Naive thymus-derived CD4-positive, alpha-beta T cell (primary cell): ENCODE results near the gene NGDN. TPM values are rescaled to one million over a fixed set of nuclear protein-coding genes. Genes with fewer than 3 reads are reported as not detected.

ENCODE experiments used
- ATAC-seq: fragments of 150-1000 bp; cut with Tn5 transposase; 2 replicates; pipeline ENCODE4 v1.10.0; 2021; ENCODE audit warnings: mild to moderate bottlenecking, moderate library complexity
- CTCF ChIA-PET: fragments of 350-600 bp; sonication (Branson Sonifier 250); formaldehyde crosslinking; loops from one replicate; lab custom pipeline; 2021; ENCODE audit warnings: antibody characterized with exemption; lab: Charles Lee
- POLR2A ChIA-PET: fragments of 350-600 bp; sonication (Branson Sonifier 250); formaldehyde crosslinking; loops from one replicate; lab custom pipeline; 2021; ENCODE audit warnings: antibody characterized with exemption, inconsistent platforms; lab: Charles Lee
- DNase-seq, 9 donors: peaks; one replicate each; pipeline versions ENCODE4 v3.0.0 to v3.0.0-alpha.2; 2020 to 2022; ENCODE audit warnings: mixed read lengths in 1 of 9
- H3K27ac ChIP-seq: one replicate; pipeline ENCODE4 v1.7.0; 2013; ENCODE audit warnings: mild to moderate bottlenecking, low read depth, low read length, moderate library complexity
- H3K27me3 ChIP-seq, 2 donors: one replicate each; pipeline ENCODE4 v1.7.0; 2013; ENCODE audit warnings: low read length in 2 of 2, mild to moderate bottlenecking in 2 of 2, moderate library complexity in 2 of 2; ENCODE audit not compliant: control insufficient read depth in 2 of 2, insufficient read depth in 2 of 2
- H3K36me3 ChIP-seq, 3 experiments: 1 replicate in 2 of 3; 2 replicates in 1 of 3; pipeline ENCODE4 v1.7.0; 2013; ENCODE audit warnings: low read length in 3 of 3, mild to moderate bottlenecking in 3 of 3, moderate library complexity in 1 of 3; ENCODE audit not compliant: insufficient read depth in 3 of 3, control insufficient read depth in 2 of 3
- H3K4me1 ChIP-seq, 2 donors: one replicate each; pipeline ENCODE4 v1.7.0; 2013; ENCODE audit warnings: low read length in 2 of 2, mild to moderate bottlenecking in 2 of 2, moderate library complexity in 1 of 2; ENCODE audit not compliant: control insufficient read depth in 2 of 2, insufficient read depth in 2 of 2
- H3K4me3 ChIP-seq: 2 replicates; pipeline ENCODE4 v1.7.0; 2013; ENCODE audit warnings: mild to moderate bottlenecking, low read length
- H3K9me3 ChIP-seq, 3 experiments: 1 replicate in 2 of 3; 2 replicates in 1 of 3; pipeline ENCODE4 v1.7.0; 2013; ENCODE audit warnings: low read length in 3 of 3; ENCODE audit not compliant: control insufficient read depth in 2 of 3
- H3K27ac Mint-ChIP-seq, 9 donors: one replicate each; pipeline ENCODE4 v1.8.0; 2020 to 2022; ENCODE audit warnings: mixed read lengths in 9 of 9, mild to moderate bottlenecking in 8 of 9, moderate library complexity in 5 of 9, inconsistent platforms in 2 of 9
- H3K27me3 Mint-ChIP-seq, 5 donors: one replicate each; pipeline ENCODE4 v1.8.0; 2021 to 2022; ENCODE audit warnings: mixed read lengths in 5 of 5, mild to moderate bottlenecking in 1 of 5
- H3K36me3 Mint-ChIP-seq, 5 donors: one replicate each; pipeline ENCODE4 v1.8.0; 2020 to 2022; ENCODE audit warnings: mixed read lengths in 5 of 5, mild to moderate bottlenecking in 3 of 5, inconsistent platforms in 1 of 5
- H3K4me1 Mint-ChIP-seq, 7 donors: one replicate each; pipeline ENCODE4 v1.8.0; 2020 to 2022; ENCODE audit warnings: mixed read lengths in 7 of 7, mild to moderate bottlenecking in 3 of 7, inconsistent platforms in 1 of 7
- H3K4me3 Mint-ChIP-seq, 10 donors: one replicate each; pipeline ENCODE4 v1.8.0; 2020 to 2022; ENCODE audit warnings: mild to moderate bottlenecking in 10 of 10, mixed read lengths in 10 of 10, moderate library complexity in 6 of 10, inconsistent platforms in 2 of 10
- H3K9me3 Mint-ChIP-seq, 11 donors: one replicate each; pipeline ENCODE4 v1.8.0; 2020 to 2022; ENCODE audit warnings: mixed read lengths in 11 of 11, mild to moderate bottlenecking in 4 of 11, inconsistent platforms in 1 of 11, moderate library complexity in 1 of 11
- intact Hi-C, 2 donors: fragments of 100-400 bp; cut with micrococcal nuclease; formaldehyde crosslinking; loops; one replicate each; pipeline ENCODE4 v1.15.1; 2023
- polyA plus RNA-seq, 2 donors: library from polyadenylated mRNA; unstranded; fragments of 300-500 nt; fragmentation: Illumina TruSeq; gene quantifications; one replicate each; pipeline ENCODE4 v1.2.3, GENCODE V29; 2021
- total RNA-seq, 6 experiments: library from RNA in 5 of 6; stranded (reverse) in 5 of 6; gene quantifications; 1 replicate in 5 of 6; 2 replicates in 1 of 6; pipeline ENCODE4 v1.2.3 and lab custom pipeline; 2021 to 2026

The NGDN gene
- total and polyA plus RNA-seq, 7 experiments from 2014 or later: 52.9 to 152 (median 93.9) TPM

DNA sequence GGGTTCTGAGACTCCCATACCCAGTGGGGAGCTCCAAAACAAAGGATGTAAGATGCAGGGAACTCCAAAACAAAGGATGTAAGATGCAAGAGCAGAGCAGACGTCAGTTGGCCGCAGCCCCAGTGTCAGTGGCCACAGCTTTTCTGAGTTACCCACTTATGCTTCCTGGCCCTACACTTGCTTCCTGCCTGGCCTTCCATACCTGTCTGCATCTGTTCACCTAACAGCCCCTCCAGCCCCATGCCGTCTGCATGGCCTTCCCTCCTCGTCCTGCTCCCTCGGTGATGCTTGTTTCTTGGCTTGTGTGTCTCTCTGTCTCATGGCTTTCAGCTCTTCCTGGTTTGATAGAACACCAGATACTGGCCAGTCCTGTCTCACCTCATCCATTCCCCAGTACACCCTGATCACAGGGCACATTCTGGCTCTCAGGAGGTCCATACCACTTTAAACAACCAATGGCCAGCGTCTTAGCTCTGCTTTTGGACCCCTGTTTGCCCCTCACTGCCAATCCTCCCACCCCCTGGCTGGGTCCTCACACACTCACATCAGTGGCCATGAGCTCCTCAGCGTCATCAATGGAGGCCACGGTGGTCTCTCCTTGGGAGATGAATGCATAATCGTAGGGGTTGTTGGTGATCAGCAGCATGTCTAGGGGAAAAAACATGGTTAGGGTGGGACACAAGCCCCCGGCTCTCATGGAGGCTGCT lies 39.3 kb upstream of the NGDN start:
- no peaks in the 10 kb centered on the region for H3K27me3 ChIP-seq
- no peaks in the 10 kb centered on the region for H3K4me1 ChIP-seq
- ATAC-seq (no peak), DNase-seq (no peak)
- H3K27ac ChIP-seq: no peak overlapping the region
- no peaks in the 10 kb centered on the region for H3K36me3 Mint-ChIP-seq
- ChIA-PET POLR2A (no interaction called here), CTCF (no interaction called here)
- H3K9me3 ChIP-seq: no peaks in the 10 kb centered on the region
- peaks cover 0 to 11% (median 2%) of the 10 kb centered on the region in 5 donors for H3K27me3 Mint-ChIP-seq
- H3K4me3 ChIP-seq: no peak overlapping the region
- peaks cover 0 to 3% (median 0%) of the 10 kb centered on the region in 11 donors for H3K9me3 Mint-ChIP-seq
- no peak overlapping the region for H3K4me3 Mint-ChIP-seq
- intact Hi-C loops: no loop called here
- no peaks in the 10 kb centered on the region for H3K4me1 Mint-ChIP-seq
- H3K27ac Mint-ChIP-seq: no peak overlapping the region
- no peaks in the 10 kb centered on the region for H3K36me3 ChIP-seq

DNA sequence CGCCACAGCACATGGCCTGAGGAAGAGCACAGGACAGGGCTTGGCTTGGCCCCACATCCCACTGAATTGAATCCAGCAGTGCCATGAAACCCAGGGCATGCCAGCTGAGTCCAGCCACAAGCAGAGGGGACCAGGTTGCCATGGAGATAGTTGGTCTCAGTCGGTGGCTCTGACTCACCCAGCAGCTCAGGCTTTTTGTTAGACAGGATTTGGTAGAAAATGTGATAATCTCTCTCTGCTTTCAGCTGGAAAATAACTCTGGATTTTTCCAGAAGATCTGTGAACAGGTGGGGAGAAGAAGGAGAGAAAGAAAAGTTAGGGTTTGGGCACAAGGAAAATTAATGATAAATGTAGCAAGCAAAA lies 38.8 kb upstream of the NGDN start:
- Histone ChIP-seq H3K9me3 (no peaks in the 10 kb centered on the region), H3K27ac (no peak overlapping the region), H3K36me3 (no peaks in the 10 kb centered on the region), H3K4me1 (no peaks in the 10 kb centered on the region), H3K4me3 (no peak overlapping the region), H3K27me3 (no peaks in the 10 kb centered on the region)
- intact Hi-C loops: no loop called here
- no peak for DNase-seq
- Mint-ChIP-seq H3K4me1 (no peaks in the 10 kb centered on the region), H3K4me3 (no peak overlapping the region), H3K9me3 (peaks cover 0 to 3% (median 0%) of the 10 kb centered on the region in 11 donors), H3K27ac (no peak overlapping the region), H3K36me3 (no peaks in the 10 kb centered on the region), H3K27me3 (peaks cover 0 to 11% (median 3%) of the 10 kb centered on the region in 5 donors)
- ATAC-seq: no peak
- POLR2A ChIA-PET: no interaction called here
- CTCF ChIA-PET: no interaction called here

DNA sequence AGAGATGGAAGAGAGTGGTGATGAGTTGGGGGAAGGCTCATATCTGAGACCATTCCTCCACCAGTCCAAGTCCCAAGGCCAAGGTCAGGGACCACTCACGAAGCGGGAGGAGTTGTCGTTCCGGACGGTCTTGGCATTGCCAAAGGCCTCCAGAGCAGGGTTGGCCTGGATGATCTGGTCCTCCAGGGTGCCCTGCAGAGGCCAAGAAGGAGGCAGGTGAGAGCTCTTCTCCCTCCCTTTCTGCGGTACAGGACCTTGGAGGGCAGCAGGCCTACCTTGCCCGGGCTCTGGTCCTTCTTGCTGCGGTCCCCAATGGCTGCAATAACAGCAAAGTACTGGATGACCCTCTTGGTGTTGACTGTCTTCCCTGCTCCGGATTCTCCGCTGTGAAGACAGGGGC lies 38.0 kb upstream of the NGDN start:
- Mint-ChIP-seq H3K9me3 (peaks cover 0 to 3% (median 0%) of the 10 kb centered on the region in 11 donors), H3K4me3 (no peak overlapping the region), H3K27me3 (peaks cover 0 to 11% (median 3%) of the 10 kb centered on the region in 5 donors), H3K27ac (no peak overlapping the region), H3K36me3 (no peaks in the 10 kb centered on the region), H3K4me1 (no peaks in the 10 kb centered on the region)
- no peaks in the 10 kb centered on the region for H3K36me3 ChIP-seq
- no peaks in the 10 kb centered on the region for H3K9me3 ChIP-seq
- intact Hi-C loops: no loop called here
- DNase-seq (no peak), ATAC-seq (no peak)
- H3K27ac ChIP-seq: no peak overlapping the region
- H3K4me3 ChIP-seq: no peak overlapping the region
- CTCF ChIA-PET: no interaction called here
- no peaks in the 10 kb centered on the region for H3K27me3 ChIP-seq
- POLR2A ChIA-PET: no interaction called here
- no peaks in the 10 kb centered on the region for H3K4me1 ChIP-seq

GRCh38 chr14:23432102-23432925 lies 37.2 kb upstream of the NGDN start:
- Mint-ChIP-seq H3K27me3 (peaks cover 0 to 11% (median 3%) of the 10 kb centered on the region in 5 donors), H3K27ac (no peak overlapping the region), H3K4me3 (no peak overlapping the region), H3K36me3 (no peaks in the 10 kb centered on the region), H3K9me3 (peaks cover 0 to 3% (median 0%) of the 10 kb centered on the region in 11 donors), H3K4me1 (no peaks in the 10 kb centered on the region)
- no peaks in the 10 kb centered on the region for H3K36me3 ChIP-seq
- H3K27ac ChIP-seq: no peak overlapping the region
- ChIA-PET CTCF (no interaction called here), POLR2A (no interaction called here)
- intact Hi-C loops: no loop called here
- H3K4me3 ChIP-seq: no peak overlapping the region
- no peak for ATAC-seq
- DNase-seq: no peak
- no peaks in the 10 kb centered on the region for H3K27me3 ChIP-seq
- no peaks in the 10 kb centered on the region for H3K4me1 ChIP-seq
- no peaks in the 10 kb centered on the region for H3K9me3 ChIP-seq

DNA sequence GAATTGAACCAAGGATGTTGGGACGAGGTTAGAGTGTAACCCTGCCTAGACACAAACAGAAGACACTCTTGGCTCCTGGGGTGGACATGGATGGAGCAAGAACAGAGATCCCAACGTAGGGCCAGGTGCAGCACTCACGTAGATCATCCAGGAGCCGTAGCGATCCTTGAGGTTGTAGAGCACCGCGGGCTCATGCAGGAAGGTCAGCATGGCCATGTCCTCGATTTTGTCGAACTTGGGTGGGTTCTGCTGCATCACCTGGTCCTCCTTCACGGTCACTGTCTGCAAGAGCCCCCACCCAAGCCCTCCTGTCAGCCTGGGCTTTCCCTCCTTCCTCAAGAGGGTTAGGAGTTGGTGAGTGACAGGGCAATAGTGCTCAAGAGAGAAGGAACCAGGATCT lies 36.6 kb upstream of the NGDN start:
- H3K27ac ChIP-seq: no peak overlapping the region
- no peak for DNase-seq
- peaks cover 0 to 11% (median 3%) of the 10 kb centered on the region in 5 donors for H3K27me3 Mint-ChIP-seq
- CTCF ChIA-PET: no interaction called here
- no peaks in the 10 kb centered on the region for H3K9me3 ChIP-seq
- no peak overlapping the region for H3K27ac Mint-ChIP-seq
- no peak for ATAC-seq
- POLR2A ChIA-PET: no interaction called here
- peaks cover 0 to 4% (median 0%) of the 10 kb centered on the region in 7 donors for H3K4me1 Mint-ChIP-seq
- H3K36me3 Mint-ChIP-seq: no peaks in the 10 kb centered on the region
- H3K36me3 ChIP-seq: no peaks in the 10 kb centered on the region
- H3K4me1 ChIP-seq: no peaks in the 10 kb centered on the region
- intact Hi-C loops: no loop called here
- peaks cover 0 to 3% (median 0%) of the 10 kb centered on the region in 11 donors for H3K9me3 Mint-ChIP-seq
- no peak overlapping the region for H3K4me3 Mint-ChIP-seq
- no peaks in the 10 kb centered on the region for H3K27me3 ChIP-seq
- no peak overlapping the region for H3K4me3 ChIP-seq

- H3K36me3 ChIP-seq: no peaks in the 10 kb centered on the region
- ChIA-PET CTCF (no interaction called here), POLR2A (no interaction called here)
- Mint-ChIP-seq H3K4me3 (no peak overlapping the region), H3K27me3 (peaks cover 0 to 11% (median 3%) of the 10 kb centered on the region in 5 donors), H3K9me3 (peaks cover 0 to 3% (median 0%) of the 10 kb centered on the region in 11 donors), H3K36me3 (no peaks in the 10 kb centered on the region), H3K27ac (no peak overlapping the region), H3K4me1 (peaks cover 0 to 9% (median 0%) of the 10 kb centered on the region in 7 donors)
- H3K4me1 ChIP-seq: no peaks in the 10 kb centered on the region
- no peak for DNase-seq
- no peak overlapping the region for H3K4me3 ChIP-seq
- no peak overlapping the region for H3K27ac ChIP-seq
- H3K27me3 ChIP-seq: no peaks in the 10 kb centered on the region
- H3K9me3 ChIP-seq: no peaks in the 10 kb centered on the region
- intact Hi-C loops: no loop called here
- ATAC-seq: no peak
Observed at GRCh38 chr14:23433457-23433856, 36.0 kb upstream of the NGDN start.
